IMR-90 (cell line): ENCODE data around the gene PSMD11. TPM values are rescaled to one million over a fixed set of nuclear protein-coding genes. Genes with fewer than 3 reads are reported as not detected.
"Not testable (repeated sequence)": the region's sequence is repeated elsewhere in the genome, so short reads cannot be mapped to it uniquely, and the experiment has no call there.

Experiments
- ATAC-seq: fragments of 200-7000 bp; cut with Tn5 transposase; 2 replicates; pipeline ENCODE4 v1.9.1; 2020; ENCODE audit warnings: low read depth, mild to moderate bottlenecking, moderate library complexity
- BruUV-seq: library from RNA; stranded (reverse); fragments of 400-500 nt; replicated peaks from 2 replicates; lab custom pipeline; 2021; lab: Mats Ljungman, UMichigan
- CTCF ChIA-PET: fragments of 300-600 bp; formaldehyde crosslinking; extraction: SDS; loops from one replicate; lab custom pipeline; 2021; ENCODE audit warnings: antibody characterized with exemption; lab: Yijun Ruan, JAX
- POLR2A ChIA-PET: fragments of 300-600 bp; sonication (Branson Sonifier 250); formaldehyde crosslinking; loops from one replicate; lab custom pipeline; 2022; ENCODE audit warnings: antibody characterized with exemption; ENCODE audit not compliant: unreplicated experiment; lab: Charles Lee
- DNase-seq: peaks from one replicate; pipeline ENCODE4 v3.0.0; 2013
- H2AFZ ChIP-seq: replicated peaks from 2 replicates; pipeline ENCODE3; 2013; ENCODE audit warnings: low read length, mild to moderate bottlenecking; ENCODE audit not compliant: poor library complexity
- H2AK5ac ChIP-seq: 2 replicates; pipeline ENCODE4 v1.6.1; 2013; ENCODE audit warnings: low read depth, low read length, inconsistent platforms
- H2AK9ac ChIP-seq: replicated peaks from 2 replicates; pipeline ENCODE3; 2013; ENCODE audit warnings: mild to moderate bottlenecking, low read depth, low read length, moderate library complexity; ENCODE audit not compliant: poor library complexity
- H2BK120ac ChIP-seq: 2 replicates; pipeline ENCODE4 v1.6.1; 2013; ENCODE audit warnings: low read depth, low read length, inconsistent platforms
- H2BK15ac ChIP-seq: 3 replicates; pipeline ENCODE4 v1.6.1; 2013; ENCODE audit warnings: low read depth, low read length, inconsistent platforms
- H2BK20ac ChIP-seq: 2 replicates; pipeline ENCODE4 v1.6.1; 2013; ENCODE audit warnings: low read depth, mild to moderate bottlenecking, inconsistent platforms, low read length, moderate library complexity
- H2BK5ac ChIP-seq: 2 replicates; pipeline ENCODE4 v1.6.1; 2013; ENCODE audit warnings: mild to moderate bottlenecking, low read depth, low read length, inconsistent platforms; ENCODE audit not compliant: poor library complexity, severe bottlenecking
- H3K14ac ChIP-seq: replicated peaks from 2 replicates; pipeline ENCODE4 v1.6.1; 2013; ENCODE audit warnings: low read depth, low read length, inconsistent platforms
- H3K18ac ChIP-seq: 2 replicates; pipeline ENCODE4 v1.6.1; 2013; ENCODE audit warnings: low read depth, low read length, control low read depth
- H3K23ac ChIP-seq: 2 replicates; pipeline ENCODE4 v1.6.1; 2013; ENCODE audit warnings: low read depth, low read length, inconsistent platforms
- H3K27ac ChIP-seq: 2 replicates; pipeline ENCODE4 v1.5.1; 2013; ENCODE audit warnings: mild to moderate bottlenecking, control low read depth, low read length; ENCODE audit not compliant: insufficient read depth
- H3K27me3 ChIP-seq: 2 replicates; pipeline ENCODE4 v1.6.1; 2013; ENCODE audit warnings: low read length; ENCODE audit not compliant: control insufficient read depth, insufficient read depth
- H3K36me3 ChIP-seq: 2 replicates; pipeline ENCODE4 v1.6.1; 2013; ENCODE audit warnings: low read length, mixed read lengths; ENCODE audit not compliant: control insufficient read depth, insufficient read depth
- H3K4ac ChIP-seq: 2 replicates; pipeline ENCODE4 v1.6.1; 2013; ENCODE audit warnings: low read depth, low read length, inconsistent platforms
- H3K4me1 ChIP-seq: 2 replicates; pipeline ENCODE4 v1.6.1; 2013; ENCODE audit warnings: low read length, mixed read lengths; ENCODE audit not compliant: control insufficient read depth, insufficient read depth
- H3K4me2 ChIP-seq: 2 replicates; pipeline ENCODE4 v1.6.1; 2013; ENCODE audit warnings: low read depth, mild to moderate bottlenecking, control low read depth, low read length, moderate library complexity
- H3K4me3 ChIP-seq: 2 replicates; pipeline ENCODE4 v1.5.1; 2013; ENCODE audit warnings: low read depth, mild to moderate bottlenecking, control low read depth, low read length, moderate library complexity; ENCODE audit not compliant: insufficient read depth
- H3K56ac ChIP-seq: 2 replicates; pipeline ENCODE4 v1.6.1; 2013; ENCODE audit warnings: low read length, inconsistent platforms; ENCODE audit not compliant: insufficient read depth; ENCODE audit errors: extremely low read depth
- H3K79me1 ChIP-seq, 2 experiments: 2 replicates each; pipeline ENCODE4 v1.6.1; 2013; ENCODE audit warnings: low read length in 2 of 2, inconsistent platforms in 1 of 2, low read depth in 1 of 2
- H3K9ac ChIP-seq: 2 replicates; pipeline ENCODE4 v1.6.1; 2013; ENCODE audit warnings: low read depth, low read length, control low read depth
- H3K9me1 ChIP-seq: 2 replicates; pipeline ENCODE4 v1.6.1; 2013; ENCODE audit warnings: low read length, inconsistent platforms; ENCODE audit not compliant: insufficient read depth
- H3K9me3 ChIP-seq: 2 replicates; pipeline ENCODE4 v1.6.1; 2013; ENCODE audit warnings: low read length; ENCODE audit not compliant: control insufficient read depth, insufficient read depth
- H4K20me1 ChIP-seq: 2 replicates; pipeline ENCODE4 v1.6.1; 2013; ENCODE audit warnings: low read length, inconsistent platforms; ENCODE audit not compliant: insufficient read depth
- H4K5ac ChIP-seq: 2 replicates; pipeline ENCODE4 v1.6.1; 2013; ENCODE audit warnings: mild to moderate bottlenecking, low read depth, low read length, control low read depth
- H4K8ac ChIP-seq, 2 experiments: 2 replicates each; pipeline ENCODE4 v1.6.1; 2013; ENCODE audit warnings: low read depth in 2 of 2, low read length in 2 of 2, control low read depth in 1 of 2, inconsistent platforms in 1 of 2
- H4K91ac ChIP-seq: 2 replicates; pipeline ENCODE4 v1.6.1; 2013; ENCODE audit warnings: low read depth, low read length, inconsistent platforms; ENCODE audit not compliant: insufficient read depth
- WGBS, 2 experiments: methylation state at CpG; one replicate each; pipeline versions ENCODE4 v1.1.5 to v1.1.7; 2013; ENCODE audit warnings: missing lambda C conversion rate in 2 of 2; ENCODE audit not compliant: insufficient read length in 1 of 2; ENCODE audit errors: extremely low coverage in 2 of 2; 5-methylcytosine and 5-hydroxymethylcytosine counted together
- dilution Hi-C: fragments of 300-500 bp; cut with HindIII; formaldehyde crosslinking; loops from one replicate; pipeline ENCODE4 v1.14.3; 2018; ENCODE audit warnings: low sequenced_read_pairs; ENCODE audit not compliant: unreplicated experiment
- in situ Hi-C: fragments of 300-500 bp; cut with MboI; formaldehyde crosslinking; loops from 3 replicates; pipeline ENCODE4 v1.14.3; 2019; ENCODE audit warnings: low sequenced_read_pairs, inconsistent platforms, mixed read lengths
- intact Hi-C: fragments of 100-400 bp; cut with micrococcal nuclease; formaldehyde crosslinking; loops from 2 replicates; pipeline ENCODE4 v1.10.0; 2022
- polyA plus RNA-seq, 3 experiments: library from polyadenylated mRNA; depleted of rRNA; stranded (reverse); fragments of >200 nt; gene quantifications; 2 replicates each; pipeline ENCODE4 v1.2.3, GENCODE V29; 2012; ENCODE audit warnings: low replicate concordance in 1 of 3
- total RNA-seq: library from RNA; depleted of rRNA; stranded (reverse); fragments of >200 nt; gene quantifications from 2 replicates; pipeline ENCODE4 v1.2.3, GENCODE V29; 2012

The PSMD11 gene
- total and polyA plus RNA-seq, 2 of the 4 experiments (the other 2 are of a cell fraction) = 64.7 to 85.9 TPM

DNA sequence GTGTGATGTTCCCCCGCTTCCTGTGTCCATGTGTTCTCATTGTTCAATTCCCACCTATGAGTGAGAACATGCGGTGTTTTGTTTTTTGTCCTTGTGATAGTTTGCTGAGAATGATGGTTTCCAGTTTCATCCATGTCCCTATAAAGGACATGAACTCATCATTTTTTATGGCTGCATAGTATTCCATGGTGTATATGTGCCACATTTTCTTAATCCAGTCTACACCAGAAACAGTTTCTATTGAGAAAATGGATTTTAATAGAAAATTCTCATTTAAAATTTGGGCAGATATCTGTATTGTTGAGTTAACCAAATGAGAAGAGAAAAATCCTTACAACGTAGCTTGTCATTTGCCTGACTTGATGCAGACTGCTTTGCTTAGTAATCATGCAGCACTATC is 34.2 kb upstream of the PSMD11 start:
- ATAC-seq, POLR2A ChIA-PET: not testable (repeated sequence)

More for the DNA sequence above, 34.2 kb upstream of the PSMD11 start:
- WGBS, 2 experiments = no CpG with 5 or more reads among the region's 3 CpGs
- H2BK120ac ChIP-seq, H2AK5ac ChIP-seq, H3K9ac ChIP-seq, H3K14ac ChIP-seq, H2BK15ac ChIP-seq, BruUV-seq, in situ Hi-C loops, H3K23ac ChIP-seq, H2BK20ac ChIP-seq, intact Hi-C loops, H4K5ac ChIP-seq, DNase-seq, dilution Hi-C loops, H3K4ac ChIP-seq, H3K4me3 ChIP-seq, H3K9me1 ChIP-seq, H2BK5ac ChIP-seq, H2AFZ ChIP-seq, H4K8ac ChIP-seq, CTCF ChIA-PET, H3K36me3 ChIP-seq, H3K4me1 ChIP-seq, H3K27me3 ChIP-seq, H3K4me2 ChIP-seq, H4K91ac ChIP-seq, H3K18ac ChIP-seq, H3K27ac ChIP-seq, H3K9me3 ChIP-seq, H3K79me1 ChIP-seq, H3K56ac ChIP-seq, H2AK9ac ChIP-seq, H4K20me1 ChIP-seq: not testable (repeated sequence)
